GM12864 (cell line): ENCODE data around the gene GNPTAB.

Source experiments
- DNase-seq: peaks from one replicate; pipeline ENCODE4 v3.0.0-alpha.2; 2011; ENCODE audit warnings: low read depth
- H3K4me3 ChIP-seq: 2 replicates; pipeline ENCODE4 v1.5.1; 2011; ENCODE audit warnings: mild to moderate bottlenecking, low read depth, low read length, control low read depth
- TF ChIP-seq, protein P1 (sequence below): IDR thresholded peaks from 2 replicates; pipeline ENCODE4 v1.5.1; 2011; ENCODE audit warnings: low read depth, mild to moderate bottlenecking, moderate library complexity, low read length, control low read depth, inconsistent platforms; ENCODE audit errors: missing control alignments

The GNPTAB gene

DNA sequence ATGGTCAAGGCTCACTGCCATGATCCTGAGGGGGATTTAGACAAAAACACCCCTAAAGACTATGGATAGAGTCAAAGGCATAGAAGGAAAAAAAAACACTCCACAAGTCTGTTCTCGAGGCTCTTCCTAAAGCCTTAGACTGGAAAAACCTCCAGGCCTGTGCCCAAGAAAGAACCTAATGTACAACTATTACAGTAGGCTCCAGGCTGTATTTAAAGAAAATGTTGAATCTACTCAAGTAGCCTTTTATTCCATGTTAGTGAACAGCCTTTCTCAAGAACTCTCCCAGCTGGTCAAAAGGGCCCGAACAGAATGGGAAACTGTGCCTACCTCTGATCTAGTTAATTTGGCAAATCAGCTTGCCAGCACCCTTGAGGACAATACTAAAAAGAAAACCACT lies 28.3 kb downstream of the GNPTAB start:
- no peak for DNase-seq
- H3K4me3 ChIP-seq: no peak overlapping the region
- TF ChIP-seq, protein P1, sequence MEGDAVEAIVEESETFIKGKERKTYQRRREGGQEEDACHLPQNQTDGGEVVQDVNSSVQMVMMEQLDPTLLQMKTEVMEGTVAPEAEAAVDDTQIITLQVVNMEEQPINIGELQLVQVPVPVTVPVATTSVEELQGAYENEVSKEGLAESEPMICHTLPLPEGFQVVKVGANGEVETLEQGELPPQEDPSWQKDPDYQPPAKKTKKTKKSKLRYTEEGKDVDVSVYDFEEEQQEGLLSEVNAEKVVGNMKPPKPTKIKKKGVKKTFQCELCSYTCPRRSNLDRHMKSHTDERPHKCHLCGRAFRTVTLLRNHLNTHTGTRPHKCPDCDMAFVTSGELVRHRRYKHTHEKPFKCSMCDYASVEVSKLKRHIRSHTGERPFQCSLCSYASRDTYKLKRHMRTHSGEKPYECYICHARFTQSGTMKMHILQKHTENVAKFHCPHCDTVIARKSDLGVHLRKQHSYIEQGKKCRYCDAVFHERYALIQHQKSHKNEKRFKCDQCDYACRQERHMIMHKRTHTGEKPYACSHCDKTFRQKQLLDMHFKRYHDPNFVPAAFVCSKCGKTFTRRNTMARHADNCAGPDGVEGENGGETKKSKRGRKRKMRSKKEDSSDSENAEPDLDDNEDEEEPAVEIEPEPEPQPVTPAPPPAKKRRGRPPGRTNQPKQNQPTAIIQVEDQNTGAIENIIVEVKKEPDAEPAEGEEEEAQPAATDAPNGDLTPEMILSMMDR: no peak

DNA sequence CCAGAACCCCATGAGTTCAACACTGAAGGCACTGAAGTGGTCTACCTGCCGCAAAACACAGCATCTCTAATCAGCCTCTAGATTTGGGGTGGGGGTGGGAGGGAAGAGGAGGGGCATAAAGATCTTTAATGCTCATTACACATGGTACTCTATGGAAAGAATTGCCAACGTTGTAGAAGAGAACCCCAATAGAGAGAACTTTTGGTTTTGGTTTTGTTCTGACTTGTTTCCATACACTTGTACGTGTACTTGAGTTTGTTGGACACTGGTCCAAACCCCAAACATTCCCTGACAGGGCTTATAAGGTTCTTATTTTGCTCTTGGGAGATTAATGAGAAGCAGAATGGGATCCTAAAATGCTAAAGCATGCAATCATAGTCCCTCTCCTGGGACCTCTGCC lies 31.0 kb downstream of the GNPTAB start:
- no peak overlapping the region for H3K4me3 ChIP-seq
- DNase-seq: no peak
- TF ChIP-seq, protein P1: no peak

DNA sequence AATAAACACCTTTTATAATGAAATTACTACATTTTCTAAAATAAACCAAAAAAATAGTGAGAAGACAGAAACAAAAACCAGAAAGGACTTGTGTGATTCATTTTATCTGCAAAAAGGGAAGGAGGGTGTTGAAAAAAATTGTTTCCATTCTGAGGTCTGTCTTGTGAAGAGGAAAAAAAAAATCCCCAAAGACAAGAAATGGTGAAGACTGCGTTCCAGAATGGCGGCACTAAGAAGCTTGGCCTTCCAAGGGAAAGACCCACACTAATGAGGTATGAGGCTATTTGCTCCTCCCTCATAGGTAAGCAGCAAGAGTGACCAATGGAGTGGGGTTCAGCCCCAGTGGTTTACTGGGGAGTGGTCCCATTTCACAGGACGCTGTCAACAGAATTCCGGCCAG lies 35.0 kb downstream of the GNPTAB start:
- TF ChIP-seq, protein P1: no peak
- no peak for DNase-seq
- H3K4me3 ChIP-seq: no peak overlapping the region

DNA sequence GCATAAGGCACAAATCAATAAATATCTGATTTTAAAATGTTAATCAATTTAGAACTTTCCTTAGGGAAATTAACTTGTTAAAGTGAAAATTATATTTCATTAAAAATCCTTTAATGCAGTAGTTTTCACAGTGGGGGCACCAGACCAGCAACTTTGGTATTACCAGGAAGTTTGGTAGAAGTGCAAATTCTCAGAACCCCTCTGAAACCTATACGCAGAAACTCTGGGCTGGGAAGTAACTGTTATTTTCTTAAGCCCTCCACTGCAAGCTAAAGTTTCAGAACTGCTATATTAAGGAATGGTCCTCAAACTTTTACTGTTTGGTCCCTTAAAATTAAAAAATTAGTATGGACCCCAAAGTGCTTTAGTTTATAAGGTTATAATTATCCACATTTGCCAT lies 35.7 kb downstream of the GNPTAB start:
- no peak for DNase-seq
- TF ChIP-seq, protein P1: no peak
- H3K4me3 ChIP-seq: no peak overlapping the region

DNA sequence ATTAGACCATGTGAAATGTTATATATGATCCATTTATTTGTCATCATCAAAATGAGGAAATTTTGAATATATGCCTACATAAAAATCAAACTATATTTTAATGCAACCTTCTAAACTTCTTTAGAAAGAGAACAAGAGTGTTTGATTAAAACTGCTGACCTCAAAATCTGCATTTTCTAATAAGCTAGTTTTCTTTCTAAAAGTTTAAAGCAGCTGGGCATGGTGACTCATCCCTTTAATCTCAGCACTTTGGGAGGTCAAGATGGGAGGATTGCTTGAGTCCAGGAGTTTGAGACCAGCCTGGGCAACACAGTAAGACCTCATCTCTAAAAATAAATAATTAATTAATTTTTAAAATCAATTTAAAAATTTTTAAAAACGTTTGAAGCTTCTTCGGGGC lies 36.2 kb downstream of the GNPTAB start:
- H3K4me3 ChIP-seq: no peak overlapping the region
- DNase-seq: no peak
- TF ChIP-seq, protein P1: no peak

DNA sequence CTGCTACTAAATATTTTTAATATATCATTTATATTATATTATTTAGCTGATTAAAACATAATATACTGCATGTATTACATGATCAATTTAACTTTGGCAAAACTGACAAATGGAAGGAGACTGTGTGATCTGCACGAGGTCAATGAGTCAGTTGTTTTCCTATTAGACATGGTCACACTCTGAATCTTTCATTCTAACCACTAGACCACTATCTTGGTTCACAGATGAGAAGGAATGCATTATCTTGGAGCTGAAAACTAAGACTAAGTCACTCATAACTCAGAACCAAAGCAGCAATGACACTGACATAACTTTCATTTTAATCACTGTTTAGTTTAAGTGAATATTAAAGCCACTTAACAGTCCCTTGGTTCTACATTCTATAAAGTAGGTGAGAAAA lies 37.4 kb downstream of the GNPTAB start:
- TF ChIP-seq, protein P1: no peak
- no peak for DNase-seq

DNA sequence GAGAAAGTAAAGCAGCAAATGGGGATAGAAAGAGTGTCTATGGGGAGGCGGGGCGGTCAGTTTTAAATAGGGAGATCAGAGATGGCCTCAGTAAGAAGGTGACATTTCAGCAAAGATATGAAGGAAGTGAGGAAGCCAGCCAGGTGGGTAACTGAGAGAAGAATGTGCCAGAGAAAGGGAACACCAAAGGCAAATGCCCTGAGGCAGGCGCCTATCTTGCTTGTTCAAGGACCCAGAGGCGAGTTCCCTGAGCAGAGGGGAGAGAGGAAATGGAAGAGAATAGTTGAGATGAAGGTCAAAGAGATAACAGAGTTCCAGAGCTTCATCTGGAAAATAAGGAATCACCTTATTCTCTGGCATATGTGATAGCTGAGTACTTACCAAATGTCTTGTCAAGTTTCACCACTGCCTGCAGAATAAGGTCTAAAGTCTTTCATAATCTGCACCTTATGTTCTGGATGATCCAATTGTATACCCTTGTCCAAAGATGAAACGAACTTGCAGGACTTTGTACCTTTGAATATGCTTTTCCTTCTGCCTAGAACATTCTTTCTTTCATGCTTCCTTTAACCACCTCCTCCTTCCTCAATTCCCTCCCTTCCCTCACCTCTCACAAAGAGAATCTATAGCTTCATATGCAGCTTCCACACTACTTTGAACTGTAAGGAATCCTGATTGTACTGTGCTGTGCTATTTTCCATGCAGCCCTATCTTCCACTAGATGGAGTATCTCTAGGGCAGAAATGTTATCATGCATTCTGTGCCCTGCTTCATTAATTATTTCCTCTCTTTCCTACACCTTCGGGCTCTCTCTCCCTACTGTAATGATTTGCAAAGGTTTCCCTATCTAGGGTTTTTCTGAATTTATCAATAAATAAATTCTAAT lies 38.5 kb downstream of the GNPTAB start:
- no peak for DNase-seq
- no peak overlapping the region for H3K4me3 ChIP-seq
- TF ChIP-seq, protein P1: no peak

More for the DNA sequence above, 37.4 kb downstream of the GNPTAB start:
- H3K4me3 ChIP-seq: no peak overlapping the region
